PC-3 (cell line): Measurements from ENCODE around the gene CNP. TPM values are rescaled to one million over a fixed set of nuclear protein-coding genes. Genes with fewer than 3 reads are reported as not detected.

Source experiments
- ATAC-seq: fragments of 200-7000 bp; cut with Tn5 transposase; 2 replicates; pipeline ENCODE4 v1.9.1; 2020; ENCODE audit warnings: mild to moderate bottlenecking, moderate library complexity
- BruUV-seq: library from RNA; stranded (reverse); fragments of 400-500 nt; replicated peaks from 2 replicates; lab custom pipeline; 2021; lab: Mats Ljungman, UMichigan
- CTCF ChIA-PET: fragments of 300-600 bp; sonication (Branson Sonifier 250); formaldehyde crosslinking; loops from one replicate; lab custom pipeline; 2022; ENCODE audit warnings: antibody characterized with exemption; lab: Charles Lee
- POLR2A ChIA-PET: fragments of 300-600 bp; sonication (Branson Sonifier 250); formaldehyde crosslinking; loops from one replicate; lab custom pipeline; 2022; ENCODE audit warnings: antibody characterized with exemption; ENCODE audit not compliant: unreplicated experiment; lab: Charles Lee
- DNase-seq: peaks from one replicate; pipeline ENCODE4 v3.0.0-alpha.2; 2015
- H2AFZ ChIP-seq: fragments of 300-600 bp; sonication (generic); 2 replicates; pipeline ENCODE4 v1.6.0; 2016; ENCODE audit warnings: antibody characterized with exemption, low read length
- H3F3A ChIP-seq: fragments of 300-600 bp; sonication (generic); one replicate; pipeline ENCODE4 v1.6.0; 2017; ENCODE audit warnings: antibody characterized with exemption, low read length, control low read depth, mild to moderate bottlenecking; ENCODE audit not compliant: unreplicated experiment
- H3K27ac ChIP-seq: fragments of 300-600 bp; sonication (generic); 2 replicates; pipeline ENCODE4 v1.5.1; 2016; ENCODE audit warnings: mild to moderate bottlenecking, low read length
- H3K27me3 ChIP-seq: fragments of 300-600 bp; sonication (generic); 2 replicates; pipeline ENCODE4 v1.6.1; 2016; ENCODE audit warnings: low read length, mixed read lengths
- H3K36me3 ChIP-seq: fragments of 300-600 bp; sonication (generic); 2 replicates; pipeline ENCODE4 v1.6.1; 2016; ENCODE audit warnings: low read depth, mixed run types, low read length, mixed read lengths
- H3K4me1 ChIP-seq: fragments of 300-600 bp; sonication (generic); 2 replicates; pipeline ENCODE4 v1.5.1; 2016; ENCODE audit warnings: low read length; ENCODE audit not compliant: insufficient read depth
- H3K4me2 ChIP-seq: fragments of 300-600 bp; sonication (generic); 2 replicates; pipeline ENCODE4 v1.6.0; 2016; ENCODE audit warnings: low read length
- H3K4me3 ChIP-seq: fragments of 300-600 bp; sonication (generic); 2 replicates; pipeline ENCODE4 v1.5.1; 2016; ENCODE audit warnings: mild to moderate bottlenecking, low read length, mixed read lengths
- H3K79me2 ChIP-seq: fragments of 300-600 bp; sonication (generic); 2 replicates; pipeline ENCODE4 v1.6.1; 2017; ENCODE audit warnings: low read length, mixed read lengths
- H3K9ac ChIP-seq: fragments of 300-600 bp; sonication (generic); 2 replicates; pipeline ENCODE4 v1.6.0; 2016; ENCODE audit warnings: mild to moderate bottlenecking, low read length
- H3K9me2 ChIP-seq: fragments of 300-600 bp; sonication (generic); replicated peaks from 2 replicates; pipeline ENCODE4 v1.6.1; 2016; ENCODE audit warnings: mixed run types, low read length, mixed read lengths
- H3K9me3 ChIP-seq: fragments of 300-600 bp; sonication (generic); 2 replicates; pipeline ENCODE4 v1.6.1; 2016; ENCODE audit warnings: low read length, mixed read lengths
- H4K20me1 ChIP-seq: fragments of 300-600 bp; sonication (generic); 2 replicates; pipeline ENCODE4 v1.6.1; 2016; ENCODE audit warnings: low read length, mixed read lengths
- CTCF ChIP-seq: fragments of 300-600 bp; sonication (generic); conservative IDR thresholded peaks from 2 replicates; pipeline ENCODE4 v1.5.1; 2017; ENCODE audit warnings: antibody characterized with exemption, low read depth, mild to moderate bottlenecking, low read length
- EZH2 ChIP-seq: fragments of 300-600 bp; sonication (generic); IDR thresholded peaks from one replicate; pipeline ENCODE4 v1.6.1; 2017; ENCODE audit warnings: antibody characterized with exemption, mild to moderate bottlenecking, low read length; ENCODE audit not compliant: unreplicated experiment
- EZH2phosphoT487 ChIP-seq: fragments of 300-600 bp; sonication (generic); IDR thresholded peaks from 2 replicates; pipeline ENCODE4 v1.6.1; 2018; ENCODE audit warnings: mild to moderate bottlenecking, antibody characterized with exemption, low read length, borderline replicate concordance
- intact Hi-C: fragments of 100-400 bp; cut with micrococcal nuclease; formaldehyde crosslinking; loops from 2 replicates; pipeline ENCODE4 v1.9.0; 2023
- total RNA-seq: library from RNA; depleted of rRNA; stranded (reverse); fragments of >200 nt; gene quantifications from 2 replicates; pipeline ENCODE4 v1.2.3, GENCODE V29; 2014

Gene CNP
- total RNA-seq, 1 experiment from 2014 or later = 91.6 TPM

GRCh38 chr17:41989702-41990419 is 23.3 kb downstream of the CNP start:
- no peaks in the 10 kb centered on the region for H3K9me3 ChIP-seq
- H2AFZ ChIP-seq = no peak overlapping the region
- intact Hi-C loops = no loop called here
- H3K4me3 ChIP-seq = no peak overlapping the region
- H3K4me1 ChIP-seq = peaks cover 13% of the 10 kb centered on the region
- H3K79me2 ChIP-seq = no peaks in the 10 kb centered on the region
- DNase-seq = peak; percentile 43
- no TSS peak for BruUV-seq
- peaks cover 57% of the 10 kb centered on the region for H3K36me3 ChIP-seq
- no peaks in the 10 kb centered on the region; the same call in 1 of the 2 replicates for H4K20me1 ChIP-seq
- peak overlapping the region; percentile 29 for H3K27ac ChIP-seq
- TF ChIP-seq CTCF (no peak), EZH2 (no peak)
- no peak overlapping the region for H3K9ac ChIP-seq
- POLR2A ChIA-PET = interaction anchor here (0.5 kb wide), 1 partner anchor 24 kb away, joined by 11 read pairs; no protein-coding TSS in a partner anchor
- CTCF ChIA-PET = interaction anchor here (0.6 to 1.0 kb wide), 3 partner anchors 13 to 540 kb away, joined by 3 to 12 read pairs (median 3); partner anchors contain the start of gene CNP
- ATAC-seq = peak; percentile 64
- no peaks in the 10 kb centered on the region for H3K9me2 ChIP-seq
- H3K27me3 ChIP-seq = no peaks in the 10 kb centered on the region
- H3K4me2 ChIP-seq = peak overlapping the region; percentile 39; the same call in 1 of the 2 replicates
- peaks cover 3% of the 10 kb centered on the region for H3F3A ChIP-seq

GRCh38 chr17:41992576-41992975 is 26.0 kb downstream of the CNP start:
- TF ChIP-seq CTCF (no peak), EZH2 (no peak)
- no peaks in the 10 kb centered on the region for H3K79me2 ChIP-seq
- DNase-seq (no peak), ATAC-seq (no peak)
- no peak overlapping the region for H3K27ac ChIP-seq
- no peaks in the 10 kb centered on the region for H3K27me3 ChIP-seq
- no peaks in the 10 kb centered on the region for H3K9me3 ChIP-seq
- peaks cover 57% of the 10 kb centered on the region; the same call in 1 of the 2 replicates for H3K36me3 ChIP-seq
- POLR2A ChIA-PET = interaction anchor here (0.6 kb wide), 1 partner anchor 207 kb away, joined by 4 read pairs; no protein-coding TSS in a partner anchor
- BruUV-seq = no TSS peak
- CTCF ChIA-PET = no interaction called here
- H2AFZ ChIP-seq = no peak overlapping the region
- H3K4me2 ChIP-seq = no peak overlapping the region
- no peak overlapping the region for H3K9ac ChIP-seq
- intact Hi-C loops = no loop called here
- peaks cover 3% of the 10 kb centered on the region for H3F3A ChIP-seq
- no peaks in the 10 kb centered on the region; the same call in 1 of the 2 replicates for H4K20me1 ChIP-seq
- H3K4me1 ChIP-seq = peaks cover 13% of the 10 kb centered on the region
- H3K4me3 ChIP-seq = no peak overlapping the region
- no peaks in the 10 kb centered on the region for H3K9me2 ChIP-seq

GRCh38 chr17:41996855-41997164 is 30.2 kb downstream of the CNP start:
- DNase-seq (no peak), ATAC-seq (no peak)
- Histone ChIP-seq H3K9me2 (no peaks in the 10 kb centered on the region), H3K9ac (no peak overlapping the region), H3K9me3 (no peaks in the 10 kb centered on the region), H3K4me1 (no peaks in the 10 kb centered on the region), H3K27me3 (no peaks in the 10 kb centered on the region), H3K27ac (no peak overlapping the region), H2AFZ (no peak overlapping the region), H4K20me1 (no peaks in the 10 kb centered on the region), H3K79me2 (peaks cover 12% of the 10 kb centered on the region), H3K4me2 (no peak overlapping the region), H3K4me3 (no peak overlapping the region), H3K36me3 (peaks cover 51% of the 10 kb centered on the region), H3F3A (no peaks in the 10 kb centered on the region)
- ChIA-PET CTCF (no interaction called here), POLR2A (no interaction called here)
- no peak for TF ChIP-seq EZH2
- no peak for TF ChIP-seq EZH2phosphoT487
- no peak for TF ChIP-seq CTCF
- BruUV-seq = no TSS peak
- intact Hi-C loops = no loop called here
